ENCODE results near the gene GABRA4.

The GABRA4 gene

DNA sequence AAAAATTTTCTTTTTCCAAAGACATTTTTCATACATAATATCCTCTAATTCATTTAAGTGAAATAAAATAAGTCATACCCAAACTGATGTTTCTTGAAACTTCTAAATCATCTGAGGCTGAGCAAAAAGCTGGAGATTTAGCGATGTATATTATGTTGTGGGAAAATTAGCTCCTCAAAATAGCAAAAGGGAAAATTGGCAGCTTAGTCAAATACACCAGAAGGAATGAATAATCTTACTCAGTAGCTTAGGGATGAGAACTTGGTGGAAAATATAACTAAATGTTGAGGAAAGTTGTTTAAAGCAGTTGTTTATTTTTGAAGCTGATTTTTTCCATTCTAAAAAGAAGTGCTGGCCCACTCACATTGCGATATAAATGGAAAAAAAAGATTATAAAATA is 40.9 kb downstream of the GABRA4 start:
- no peaks in the 10 kb centered on the region for H3K27me3 ChIP-seq (ENCODE audit: insufficient read depth, low read length)
- H3K4me3 ChIP-seq (ENCODE audit: low read length), result no peak overlapping the region
- no peak overlapping the region for H3K9ac ChIP-seq (ENCODE audit: low read depth, low read length)
- no peaks in the 10 kb centered on the region for H3K4me1 ChIP-seq (ENCODE audit: insufficient read depth, low read length)
- H3K36me3 ChIP-seq (ENCODE audit: insufficient read depth, low read length), result no peaks in the 10 kb centered on the region
- no peak overlapping the region for H3K27ac ChIP-seq (ENCODE audit: low read depth, low read length)
- WGBS, result 100% methylated on average over 1 of the region's 2 CpGs
- no peaks in the 10 kb centered on the region for H3K9me3 ChIP-seq (ENCODE audit: insufficient read depth, low read depth, low read length)

DNA sequence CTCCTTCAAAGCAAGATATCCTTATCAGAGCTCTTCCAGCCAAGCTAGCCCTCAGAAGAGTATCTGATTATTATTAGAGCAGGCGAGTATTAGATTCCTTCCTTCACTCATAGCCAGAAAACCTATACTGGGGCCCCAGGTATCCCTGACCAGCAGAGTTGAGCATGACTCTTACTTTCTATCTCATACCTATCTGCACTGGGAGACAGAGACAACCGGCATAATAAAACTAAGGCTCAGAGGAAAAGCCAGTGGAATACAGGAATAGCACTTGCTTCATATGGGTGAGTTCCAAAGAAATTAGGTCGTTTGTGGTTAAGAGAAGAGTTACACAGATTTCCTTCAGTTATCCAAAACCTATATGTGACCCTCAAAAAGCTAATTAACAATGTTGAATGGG is 42.6 kb downstream of the GABRA4 start:
- 94% methylated on average over 2 of the region's 3 CpGs for WGBS
- Histone ChIP-seq H3K27me3 (ENCODE audit: insufficient read depth, low read length) (no peaks in the 10 kb centered on the region), H3K27ac (ENCODE audit: low read depth, low read length) (no peak overlapping the region), H3K4me1 (ENCODE audit: insufficient read depth, low read length) (no peaks in the 10 kb centered on the region), H3K36me3 (ENCODE audit: insufficient read depth, low read length) (no peaks in the 10 kb centered on the region), H3K9me3 (ENCODE audit: insufficient read depth, low read depth, low read length) (no peaks in the 10 kb centered on the region), H3K4me3 (ENCODE audit: low read length) (no peak overlapping the region), H3K9ac (ENCODE audit: low read depth, low read length) (no peak overlapping the region)

- Histone ChIP-seq H3K4me1 (ENCODE audit: insufficient read depth, low read length) (no peaks in the 10 kb centered on the region), H3K36me3 (ENCODE audit: insufficient read depth, low read length) (no peaks in the 10 kb centered on the region), H3K27ac (ENCODE audit: low read depth, low read length) (no peak overlapping the region), H3K9me3 (ENCODE audit: insufficient read depth, low read depth, low read length) (no peaks in the 10 kb centered on the region), H3K27me3 (ENCODE audit: insufficient read depth, low read length) (no peaks in the 10 kb centered on the region), H3K9ac (ENCODE audit: low read depth, low read length) (no peak overlapping the region), H3K4me3 (ENCODE audit: low read length) (no peak overlapping the region)
- 96% methylated on average over 1 of the region's 1 CpG for WGBS
Observed at GRCh38 chr4:46949822-46950221, 43.6 kb downstream of the GABRA4 start.

GRCh38 chr4:46947541-46947940 is 45.8 kb downstream of the GABRA4 start:
- no peaks in the 10 kb centered on the region for H3K9me3 ChIP-seq (ENCODE audit: insufficient read depth, low read depth, low read length)
- no peak overlapping the region for H3K9ac ChIP-seq (ENCODE audit: low read depth, low read length)
- no peaks in the 10 kb centered on the region for H3K36me3 ChIP-seq (ENCODE audit: insufficient read depth, low read length)
- no peaks in the 10 kb centered on the region for H3K4me1 ChIP-seq (ENCODE audit: insufficient read depth, low read length)
- WGBS, result 80% methylated on average over 2 of the region's 2 CpGs
- H3K27ac ChIP-seq (ENCODE audit: low read depth, low read length), result no peak overlapping the region
- H3K27me3 ChIP-seq (ENCODE audit: insufficient read depth, low read length), result no peaks in the 10 kb centered on the region
- H3K4me3 ChIP-seq (ENCODE audit: low read length), result no peak overlapping the region

GRCh38 chr4:46946919-46947536 is 46.4 kb downstream of the GABRA4 start:
- Histone ChIP-seq H3K27me3 (ENCODE audit: insufficient read depth, low read length) (no peaks in the 10 kb centered on the region), H3K4me1 (ENCODE audit: insufficient read depth, low read length) (no peaks in the 10 kb centered on the region), H3K4me3 (ENCODE audit: low read length) (no peak overlapping the region), H3K36me3 (ENCODE audit: insufficient read depth, low read length) (no peaks in the 10 kb centered on the region), H3K9ac (ENCODE audit: low read depth, low read length) (no peak overlapping the region), H3K9me3 (ENCODE audit: insufficient read depth, low read depth, low read length) (no peaks in the 10 kb centered on the region), H3K27ac (ENCODE audit: low read depth, low read length) (no peak overlapping the region)
- 93% methylated on average over 6 of the region's 6 CpGs for WGBS

GRCh38 chr4:46945062-46945461 is 48.3 kb downstream of the GABRA4 start:
- Histone ChIP-seq H3K4me1 (ENCODE audit: insufficient read depth, low read length) (no peaks in the 10 kb centered on the region), H3K27me3 (ENCODE audit: insufficient read depth, low read length) (no peaks in the 10 kb centered on the region), H3K9me3 (ENCODE audit: insufficient read depth, low read depth, low read length) (no peaks in the 10 kb centered on the region), H3K4me3 (ENCODE audit: low read length) (no peak overlapping the region), H3K36me3 (ENCODE audit: insufficient read depth, low read length) (no peaks in the 10 kb centered on the region), H3K9ac (ENCODE audit: low read depth, low read length) (no peak overlapping the region), H3K27ac (ENCODE audit: low read depth, low read length) (no peak overlapping the region)

- Histone ChIP-seq H3K36me3 (ENCODE audit: insufficient read depth, low read length) (no peaks in the 10 kb centered on the region), H3K9ac (ENCODE audit: low read depth, low read length) (no peak overlapping the region), H3K27ac (ENCODE audit: low read depth, low read length) (no peak overlapping the region), H3K27me3 (ENCODE audit: insufficient read depth, low read length) (no peaks in the 10 kb centered on the region), H3K4me3 (ENCODE audit: low read length) (no peak overlapping the region), H3K9me3 (ENCODE audit: insufficient read depth, low read depth, low read length) (no peaks in the 10 kb centered on the region), H3K4me1 (ENCODE audit: insufficient read depth, low read length) (no peaks in the 10 kb centered on the region)
- 88% methylated on average over 1 of the region's 1 CpG for WGBS
Observed at GRCh38 chr4:46944345-46944744, 49.0 kb downstream of the GABRA4 start.

DNA sequence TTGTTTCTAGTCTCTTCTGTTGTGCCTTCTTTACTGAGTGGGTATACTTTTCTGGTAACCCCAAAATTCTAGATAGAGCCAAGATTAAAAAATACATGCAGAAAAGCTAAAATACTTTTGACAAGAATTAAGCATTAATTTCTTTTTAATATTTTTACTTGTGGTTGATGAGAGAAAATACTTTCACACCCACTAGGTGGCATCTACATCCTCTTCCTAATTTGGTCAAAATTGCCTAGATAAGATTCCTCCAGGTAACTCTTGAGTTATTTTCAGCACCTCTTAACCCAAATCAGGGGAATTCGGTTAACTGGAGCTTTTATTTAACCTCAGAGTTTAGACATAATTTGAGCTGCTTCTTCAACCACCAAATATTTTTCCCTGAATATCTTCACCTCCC is 55.9 kb downstream of the GABRA4 start:
- H3K27me3 ChIP-seq (ENCODE audit: insufficient read depth, low read length), result no peaks in the 10 kb centered on the region
- WGBS, result 79% methylated on average over 1 of the region's 1 CpG
- H3K27ac ChIP-seq (ENCODE audit: low read depth, low read length), result no peak overlapping the region
- no peak overlapping the region for H3K4me3 ChIP-seq (ENCODE audit: low read length)
- no peak overlapping the region for H3K9ac ChIP-seq (ENCODE audit: low read depth, low read length)
- H3K9me3 ChIP-seq (ENCODE audit: insufficient read depth, low read depth, low read length), result no peaks in the 10 kb centered on the region
- H3K4me1 ChIP-seq (ENCODE audit: insufficient read depth, low read length), result no peaks in the 10 kb centered on the region
- no peaks in the 10 kb centered on the region for H3K36me3 ChIP-seq (ENCODE audit: insufficient read depth, low read length)

DNA sequence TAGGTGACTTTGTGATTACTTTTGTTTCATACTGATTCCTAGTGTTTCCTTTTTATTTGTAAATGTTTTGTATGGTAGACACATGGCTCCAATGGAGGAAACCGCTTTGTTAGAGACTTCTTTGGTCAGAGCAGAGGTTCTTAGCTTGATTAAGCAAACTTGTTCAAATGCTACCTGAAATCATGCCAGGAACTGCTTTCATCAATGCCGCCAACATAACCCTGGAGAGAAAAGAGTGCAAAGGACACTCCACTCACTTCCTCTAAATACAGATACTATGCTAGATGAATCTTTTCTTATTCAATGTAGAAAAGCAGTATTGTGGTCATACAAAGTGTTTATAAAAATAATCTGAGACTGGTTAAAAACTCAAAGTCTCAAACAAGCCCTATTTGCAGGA is 58.7 kb downstream of the GABRA4 start:
- Histone ChIP-seq H3K9me3 (ENCODE audit: insufficient read depth, low read depth, low read length) (no peaks in the 10 kb centered on the region), H3K4me3 (ENCODE audit: low read length) (no peak overlapping the region), H3K27me3 (ENCODE audit: insufficient read depth, low read length) (peaks cover under 1% of the 10 kb centered on the region; the same call in 1 of the 2 replicates), H3K36me3 (ENCODE audit: insufficient read depth, low read length) (no peaks in the 10 kb centered on the region), H3K27ac (ENCODE audit: low read depth, low read length) (no peak overlapping the region), H3K9ac (ENCODE audit: low read depth, low read length) (no peak overlapping the region), H3K4me1 (ENCODE audit: insufficient read depth, low read length) (no peaks in the 10 kb centered on the region)
- 90% methylated on average over 2 of the region's 2 CpGs for WGBS

DNA sequence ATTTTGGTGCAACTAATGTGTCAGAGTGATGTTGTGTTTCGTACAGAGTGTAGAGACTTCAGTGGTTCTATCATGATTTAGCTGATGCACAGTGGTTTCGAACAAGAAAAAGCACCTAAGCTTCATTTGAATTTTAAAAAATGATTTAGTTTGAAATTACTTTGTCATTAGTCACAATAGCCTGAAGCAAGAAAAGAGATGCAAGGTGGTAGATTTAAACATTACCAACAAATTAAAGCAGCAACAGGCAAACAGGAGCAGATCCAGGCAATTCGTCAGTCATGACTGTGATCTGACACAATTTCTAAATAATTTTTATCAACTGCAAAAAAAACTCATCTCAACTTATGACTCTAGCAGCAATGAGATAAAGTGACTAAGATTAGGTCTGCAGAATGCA is 59.7 kb downstream of the GABRA4 start:
- Histone ChIP-seq H3K27ac (ENCODE audit: low read depth, low read length) (no peak overlapping the region), H3K4me1 (ENCODE audit: insufficient read depth, low read length) (no peaks in the 10 kb centered on the region), H3K36me3 (ENCODE audit: insufficient read depth, low read length) (no peaks in the 10 kb centered on the region), H3K27me3 (ENCODE audit: insufficient read depth, low read length) (peaks cover 3% of the 10 kb centered on the region; the same call in 1 of the 2 replicates), H3K4me3 (ENCODE audit: low read length) (no peak overlapping the region), H3K9ac (ENCODE audit: low read depth, low read length) (no peak overlapping the region), H3K9me3 (ENCODE audit: insufficient read depth, low read depth, low read length) (no peaks in the 10 kb centered on the region)
- WGBS, result 87% methylated on average over 3 of the region's 3 CpGs

GRCh38 chr4:46931981-46932380 is 61.4 kb downstream of the GABRA4 start:
- H3K36me3 ChIP-seq (ENCODE audit: insufficient read depth, low read length), result no peaks in the 10 kb centered on the region
- 27% methylated on average over 3 of the region's 3 CpGs for WGBS
- H3K9me3 ChIP-seq (ENCODE audit: insufficient read depth, low read depth, low read length), result no peaks in the 10 kb centered on the region
- H3K27me3 ChIP-seq (ENCODE audit: insufficient read depth, low read length), result peaks cover 5% of the 10 kb centered on the region; the same call in 1 of the 2 replicates
- H3K9ac ChIP-seq (ENCODE audit: low read depth, low read length), result no peak overlapping the region
- H3K27ac ChIP-seq (ENCODE audit: low read depth, low read length), result no peak overlapping the region
- H3K4me3 ChIP-seq (ENCODE audit: low read length), result no peak overlapping the region
- H3K4me1 ChIP-seq (ENCODE audit: insufficient read depth, low read length), result no peaks in the 10 kb centered on the region

- H3K4me3 ChIP-seq (ENCODE audit: low read length), result no peak overlapping the region
- H3K27ac ChIP-seq (ENCODE audit: low read depth, low read length), result no peak overlapping the region
- H3K4me1 ChIP-seq (ENCODE audit: insufficient read depth, low read length), result no peaks in the 10 kb centered on the region
- H3K36me3 ChIP-seq (ENCODE audit: insufficient read depth, low read length), result no peaks in the 10 kb centered on the region
- WGBS, result 87% methylated on average over 2 of the region's 3 CpGs
- H3K27me3 ChIP-seq (ENCODE audit: insufficient read depth, low read length), result peaks cover 5% of the 10 kb centered on the region; the same call in 1 of the 2 replicates
- H3K9me3 ChIP-seq (ENCODE audit: insufficient read depth, low read depth, low read length), result no peaks in the 10 kb centered on the region
- no peak overlapping the region for H3K9ac ChIP-seq (ENCODE audit: low read depth, low read length)
Observed at GRCh38 chr4:46930891-46931290, 62.5 kb downstream of the GABRA4 start.
